ENCODE measurements around the gene OGT. TPM values are rescaled to one million over a fixed set of nuclear protein-coding genes. Genes with fewer than 3 reads are reported as not detected.

Gene OGT
- total RNA-seq, 1 experiment from 2014 or later, result 32.4 TPM

DNA sequence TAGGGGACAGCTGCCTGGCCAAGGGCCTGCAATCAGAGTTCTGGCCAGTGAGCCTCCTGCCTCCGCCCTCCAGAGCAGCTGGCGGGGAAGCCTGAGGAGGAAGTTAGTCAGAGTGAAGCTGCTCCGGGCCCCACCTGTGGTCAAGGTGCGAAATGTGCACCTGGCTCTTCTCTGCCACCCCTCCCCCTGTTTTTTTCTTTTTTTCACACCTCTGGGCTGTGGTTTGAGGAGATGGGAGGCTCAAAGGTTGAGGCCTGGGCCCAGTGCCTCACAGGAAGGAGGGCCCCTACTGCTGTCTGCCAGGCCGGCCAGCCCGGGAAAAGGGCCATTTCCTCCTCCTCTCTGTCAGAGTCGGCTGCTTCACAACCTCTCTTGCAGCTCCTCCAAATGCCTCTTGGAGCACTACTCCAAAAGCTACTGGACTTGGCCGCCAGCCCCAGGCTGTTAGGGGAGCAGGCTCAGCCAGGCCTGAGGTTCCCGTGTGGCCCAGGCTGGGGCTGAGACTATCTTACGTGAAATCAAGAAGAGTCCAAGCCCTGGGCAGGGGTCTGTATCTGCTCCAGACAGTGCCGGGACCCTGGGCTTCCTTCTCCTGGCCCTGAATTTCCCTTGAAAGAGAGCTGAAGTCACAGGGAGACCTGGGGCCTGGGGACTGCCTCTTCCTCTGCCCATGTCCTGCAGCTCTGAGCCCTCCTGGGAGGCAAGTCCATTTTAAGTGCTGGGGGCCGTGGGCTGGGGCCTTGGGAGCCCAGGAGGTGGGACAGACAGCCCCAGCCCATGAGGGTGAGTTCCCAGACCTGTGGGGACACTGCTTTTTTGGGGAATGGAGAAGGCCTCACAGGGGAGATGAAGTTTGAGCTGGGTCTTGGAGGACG, 89.9 kb downstream of the OGT start:
- peak; percentile 41 for DNase-seq (ENCODE audit: low read depth)

DNA sequence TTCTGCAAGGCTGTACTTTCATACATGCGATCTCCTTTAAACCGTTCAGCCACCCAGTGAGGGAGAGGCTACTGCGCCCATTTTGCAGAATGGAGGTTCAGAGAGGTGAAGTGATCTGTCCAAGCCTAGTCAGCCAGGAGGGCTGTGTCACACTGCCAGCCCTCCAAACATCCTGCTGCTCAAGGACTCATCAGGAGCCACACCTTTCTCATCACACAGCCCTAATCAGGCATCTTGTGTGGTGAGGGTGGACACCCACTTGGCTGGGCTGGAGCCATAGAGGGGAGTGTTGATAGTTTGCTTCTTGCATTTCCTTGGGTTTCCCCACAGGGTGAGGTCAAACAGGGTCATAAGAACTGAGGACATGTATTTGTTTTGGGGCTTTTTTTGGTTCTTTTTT, 90.8 kb downstream of the OGT start:
- no peak for DNase-seq (ENCODE audit: low read depth)

DNA sequence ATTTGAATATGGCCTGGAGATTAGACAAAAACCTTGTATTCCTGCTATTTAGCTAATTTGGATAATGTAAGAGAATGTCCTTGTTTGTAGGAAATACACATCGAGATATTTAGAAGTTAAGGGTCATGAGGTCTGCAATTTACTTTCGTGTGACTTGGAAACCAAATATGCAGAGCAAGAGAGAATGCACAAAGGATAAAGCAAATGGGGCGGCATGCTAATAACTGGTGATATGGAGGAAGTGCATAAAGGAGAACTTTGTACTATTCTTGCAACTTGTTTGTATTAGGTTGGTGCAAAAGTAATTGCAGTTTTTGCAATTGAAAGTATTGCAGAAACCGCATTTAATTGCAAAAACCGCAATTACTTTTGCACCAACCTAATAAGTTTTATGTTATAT, 92.6 kb downstream of the OGT start:
- no peak for DNase-seq (ENCODE audit: low read depth)

Other genes with a start within 250 kb of the OGT start
- gene NONO, start 249.5 kb upstream of the OGT start, total RNA-seq (2014; rRNA removed; shearing (Covaris generic)), result 413 and 418 TPM in 2 replicates
- 0.65 and 1.3 TPM in 2 replicates for gene ITGB1BP2, start 231.4 kb upstream of the OGT start, total RNA-seq (2014; rRNA removed; shearing (Covaris generic))
- 17.4 and 34.3 TPM in 2 replicates for gene TAF1, start 166.7 kb upstream of the OGT start, total RNA-seq (2014; rRNA removed; shearing (Covaris generic))
- gene GCNA, start 45.3 kb downstream of the OGT start, total RNA-seq (2014; rRNA removed; shearing (Covaris generic)), result 0.03 and 0.29 TPM in 2 replicates
- not detected in 2 replicates for gene CXCR3, start 85.4 kb downstream of the OGT start, total RNA-seq (2014; rRNA removed; shearing (Covaris generic))
- gene CXorf49, start 185.2 kb downstream of the OGT start, total RNA-seq (2014; rRNA removed; shearing (Covaris generic)), result 0.57 TPM in 1 of 2 replicates, not detected in the other
- 0.57 TPM in 1 of 2 replicates, not detected in the other for gene CXorf49B, start 230.2 kb downstream of the OGT start, total RNA-seq (2014; rRNA removed; shearing (Covaris generic))